ENCODE data around the gene TMEM150A.
"Not testable (repeated sequence)": the region's sequence is repeated elsewhere in the genome, so short reads cannot be mapped to it uniquely, and the experiment has no call there.

The TMEM150A gene

GRCh38 chr2:85561280-85562212 is 41.0 kb downstream of the TMEM150A start, which contains the start of gene GGCX:
Gene GGCX, minus strand, starts transcription at chr2:85561493. Its CDS starts 65 bp downstream, at chr2:85561428.
- DNase-seq: peak; percentile 96

GRCh38 chr2:85560812-85561279 is 41.7 kb downstream of the TMEM150A start:
- no peak for DNase-seq

GRCh38 chr2:85560403-85560726 is 42.1 kb downstream of the TMEM150A start:
- not testable (repeated sequence) for DNase-seq

- no peak for DNase-seq
These were observed 44.3 kb downstream of the TMEM150A start for GRCh38 chr2:85558160-85558559.

- DNase-seq: no peak
These were observed 45.4 kb downstream of the TMEM150A start for GRCh38 chr2:85557130-85557529.

- no peak for DNase-seq
These were observed 47.4 kb downstream of the TMEM150A start for GRCh38 chr2:85554980-85555612.

- DNase-seq: no peak
These were observed 49.3 kb downstream of the TMEM150A start for GRCh38 chr2:85553184-85553583.

GRCh38 chr2:85551698-85552678 is 50.5 kb downstream of the TMEM150A start:
- peak; percentile 38 for DNase-seq

- DNase-seq: no peak
These were observed 52.0 kb downstream of the TMEM150A start for GRCh38 chr2:85550486-85550885.

- DNase-seq: no peak
These were observed 52.7 kb downstream of the TMEM150A start for GRCh38 chr2:85549826-85550225.

- DNase-seq: no peak
These were observed 53.4 kb downstream of the TMEM150A start for GRCh38 chr2:85549095-85549494.

GRCh38 chr2:85548608-85548900 is 53.9 kb downstream of the TMEM150A start:
- DNase-seq: no peak
